H1 (cell line): ENCODE measurements around the gene PSTK. TPM values are rescaled to one million over a fixed set of nuclear protein-coding genes. Genes with fewer than 3 reads are reported as not detected.

Source experiments
- ASH2L ChIP-seq: fragments of 200-600, 300-600 bp; sonication (generic); IDR thresholded peaks from one replicate; pipeline ENCODE4 v1.7.1; 2017; ENCODE audit warnings: low read length
- CTBP2 ChIP-seq: IDR thresholded peaks from 2 replicates; pipeline ENCODE4 v1.7.0; 2011; ENCODE audit warnings: borderline replicate concordance, mild to moderate bottlenecking, moderate library complexity, mixed read lengths, low read length; ENCODE audit not compliant: insufficient read depth, insufficient read length
- EZH2 ChIP-seq: fragments of 200-600 bp; sonication (generic); IDR thresholded peaks from 2 replicates; pipeline ENCODE4 v1.7.1; 2012; ENCODE audit warnings: low read depth, mild to moderate bottlenecking, moderate library complexity, low read length, inconsistent platforms; ENCODE audit not compliant: severe bottlenecking
- JUND ChIP-seq: IDR thresholded peaks from 2 replicates; pipeline ENCODE4 v1.6.1; 2011; ENCODE audit warnings: mild to moderate bottlenecking, improper control_type of control experiment, low read length
- KDM5A ChIP-seq: fragments of 200-600 bp; IDR thresholded peaks from 2 replicates; pipeline ENCODE4 v1.7.1; 2012; ENCODE audit warnings: mild to moderate bottlenecking, low read length, inconsistent platforms, mixed read lengths
- SAP30 ChIP-seq: fragments of 300-600 bp; sonication (generic); IDR thresholded peaks from 2 replicates; pipeline ENCODE4 v1.7.1; 2012; ENCODE audit warnings: low read length, moderate library complexity, mild to moderate bottlenecking, inconsistent platforms; ENCODE audit not compliant: insufficient read depth, insufficient replicate concordance
- SP4 ChIP-seq: IDR thresholded peaks from 2 replicates; pipeline ENCODE4 v1.6.1; 2012; ENCODE audit warnings: low read length, inconsistent platforms
- SUZ12 ChIP-seq: fragments of 200-600 bp; sonication (generic); IDR thresholded peaks from 2 replicates; pipeline ENCODE4 v1.6.1; 2012; ENCODE audit warnings: mild to moderate bottlenecking, inconsistent platforms, low read length, moderate library complexity, mixed read lengths
- polyA plus RNA-seq, 7 experiments: library from polyadenylated mRNA; depleted of rRNA in 3 of 7; stranded (reverse) in 5 of 7; unstranded in 2 of 7; fragments of >200 nt in 5 of 7; fragments of 200-250 nt in 2 of 7; gene quantifications; 1 replicate in 5 of 7; 2 replicates in 1 of 7; 4 replicates in 1 of 7; pipeline versions ENCODE4 v1.2.1 to v1.2.3, GENCODE V29; 2011 to 2013; ENCODE audit warnings: missing spikeins in 2 of 7, mixed read lengths in 2 of 7
- total RNA-seq: library from RNA; stranded (reverse); fragmentation: NEBNext Ultra II Directional; extraction: Animal tissue kit (Norgen Biotek cat#: 25700); gene quantifications from 2 replicates; pipeline ENCODE4 v1.2.1, GENCODE V29; 2021
- TF ChIP-seq, protein P1 (sequence below): fragments of 300-600 bp; sonication (generic); IDR thresholded peaks from 2 replicates; pipeline ENCODE4 v1.7.1; 2012; ENCODE audit warnings: low read length, moderate library complexity, mild to moderate bottlenecking, inconsistent platforms; ENCODE audit not compliant: insufficient replicate concordance
- TF ChIP-seq, protein P2 (sequence below): IDR thresholded peaks from 2 replicates; pipeline ENCODE4 v1.6.1; 2012; ENCODE audit warnings: low read length, inconsistent platforms

The PSTK gene
- total and polyA plus RNA-seq, 2 of the 8 experiments (the other 6 are each of a cell fraction or from before 2014, with no cell fraction given) = 4.4 to 6.6 TPM

DNA sequence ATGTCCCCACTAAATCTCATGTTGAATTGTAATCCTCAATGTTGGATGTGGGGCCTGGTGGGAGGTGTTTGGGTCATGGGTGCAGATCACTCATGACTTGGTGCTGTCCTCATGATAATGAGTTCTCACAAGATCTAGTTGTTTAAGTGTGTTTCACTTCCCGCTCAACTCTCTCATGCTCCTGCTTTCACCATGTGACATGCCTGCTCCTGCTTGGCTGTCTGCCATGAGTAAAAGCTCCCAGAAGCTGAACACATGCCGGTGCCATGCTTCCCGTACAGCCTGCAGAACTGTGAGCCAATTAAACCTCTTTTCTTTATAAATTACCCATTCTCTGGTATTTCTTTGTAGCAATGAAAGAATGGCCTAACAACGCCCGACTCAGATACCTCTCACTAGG lies 6.2 kb upstream of the PSTK start (continued):
- TF ChIP-seq, protein P1, sequence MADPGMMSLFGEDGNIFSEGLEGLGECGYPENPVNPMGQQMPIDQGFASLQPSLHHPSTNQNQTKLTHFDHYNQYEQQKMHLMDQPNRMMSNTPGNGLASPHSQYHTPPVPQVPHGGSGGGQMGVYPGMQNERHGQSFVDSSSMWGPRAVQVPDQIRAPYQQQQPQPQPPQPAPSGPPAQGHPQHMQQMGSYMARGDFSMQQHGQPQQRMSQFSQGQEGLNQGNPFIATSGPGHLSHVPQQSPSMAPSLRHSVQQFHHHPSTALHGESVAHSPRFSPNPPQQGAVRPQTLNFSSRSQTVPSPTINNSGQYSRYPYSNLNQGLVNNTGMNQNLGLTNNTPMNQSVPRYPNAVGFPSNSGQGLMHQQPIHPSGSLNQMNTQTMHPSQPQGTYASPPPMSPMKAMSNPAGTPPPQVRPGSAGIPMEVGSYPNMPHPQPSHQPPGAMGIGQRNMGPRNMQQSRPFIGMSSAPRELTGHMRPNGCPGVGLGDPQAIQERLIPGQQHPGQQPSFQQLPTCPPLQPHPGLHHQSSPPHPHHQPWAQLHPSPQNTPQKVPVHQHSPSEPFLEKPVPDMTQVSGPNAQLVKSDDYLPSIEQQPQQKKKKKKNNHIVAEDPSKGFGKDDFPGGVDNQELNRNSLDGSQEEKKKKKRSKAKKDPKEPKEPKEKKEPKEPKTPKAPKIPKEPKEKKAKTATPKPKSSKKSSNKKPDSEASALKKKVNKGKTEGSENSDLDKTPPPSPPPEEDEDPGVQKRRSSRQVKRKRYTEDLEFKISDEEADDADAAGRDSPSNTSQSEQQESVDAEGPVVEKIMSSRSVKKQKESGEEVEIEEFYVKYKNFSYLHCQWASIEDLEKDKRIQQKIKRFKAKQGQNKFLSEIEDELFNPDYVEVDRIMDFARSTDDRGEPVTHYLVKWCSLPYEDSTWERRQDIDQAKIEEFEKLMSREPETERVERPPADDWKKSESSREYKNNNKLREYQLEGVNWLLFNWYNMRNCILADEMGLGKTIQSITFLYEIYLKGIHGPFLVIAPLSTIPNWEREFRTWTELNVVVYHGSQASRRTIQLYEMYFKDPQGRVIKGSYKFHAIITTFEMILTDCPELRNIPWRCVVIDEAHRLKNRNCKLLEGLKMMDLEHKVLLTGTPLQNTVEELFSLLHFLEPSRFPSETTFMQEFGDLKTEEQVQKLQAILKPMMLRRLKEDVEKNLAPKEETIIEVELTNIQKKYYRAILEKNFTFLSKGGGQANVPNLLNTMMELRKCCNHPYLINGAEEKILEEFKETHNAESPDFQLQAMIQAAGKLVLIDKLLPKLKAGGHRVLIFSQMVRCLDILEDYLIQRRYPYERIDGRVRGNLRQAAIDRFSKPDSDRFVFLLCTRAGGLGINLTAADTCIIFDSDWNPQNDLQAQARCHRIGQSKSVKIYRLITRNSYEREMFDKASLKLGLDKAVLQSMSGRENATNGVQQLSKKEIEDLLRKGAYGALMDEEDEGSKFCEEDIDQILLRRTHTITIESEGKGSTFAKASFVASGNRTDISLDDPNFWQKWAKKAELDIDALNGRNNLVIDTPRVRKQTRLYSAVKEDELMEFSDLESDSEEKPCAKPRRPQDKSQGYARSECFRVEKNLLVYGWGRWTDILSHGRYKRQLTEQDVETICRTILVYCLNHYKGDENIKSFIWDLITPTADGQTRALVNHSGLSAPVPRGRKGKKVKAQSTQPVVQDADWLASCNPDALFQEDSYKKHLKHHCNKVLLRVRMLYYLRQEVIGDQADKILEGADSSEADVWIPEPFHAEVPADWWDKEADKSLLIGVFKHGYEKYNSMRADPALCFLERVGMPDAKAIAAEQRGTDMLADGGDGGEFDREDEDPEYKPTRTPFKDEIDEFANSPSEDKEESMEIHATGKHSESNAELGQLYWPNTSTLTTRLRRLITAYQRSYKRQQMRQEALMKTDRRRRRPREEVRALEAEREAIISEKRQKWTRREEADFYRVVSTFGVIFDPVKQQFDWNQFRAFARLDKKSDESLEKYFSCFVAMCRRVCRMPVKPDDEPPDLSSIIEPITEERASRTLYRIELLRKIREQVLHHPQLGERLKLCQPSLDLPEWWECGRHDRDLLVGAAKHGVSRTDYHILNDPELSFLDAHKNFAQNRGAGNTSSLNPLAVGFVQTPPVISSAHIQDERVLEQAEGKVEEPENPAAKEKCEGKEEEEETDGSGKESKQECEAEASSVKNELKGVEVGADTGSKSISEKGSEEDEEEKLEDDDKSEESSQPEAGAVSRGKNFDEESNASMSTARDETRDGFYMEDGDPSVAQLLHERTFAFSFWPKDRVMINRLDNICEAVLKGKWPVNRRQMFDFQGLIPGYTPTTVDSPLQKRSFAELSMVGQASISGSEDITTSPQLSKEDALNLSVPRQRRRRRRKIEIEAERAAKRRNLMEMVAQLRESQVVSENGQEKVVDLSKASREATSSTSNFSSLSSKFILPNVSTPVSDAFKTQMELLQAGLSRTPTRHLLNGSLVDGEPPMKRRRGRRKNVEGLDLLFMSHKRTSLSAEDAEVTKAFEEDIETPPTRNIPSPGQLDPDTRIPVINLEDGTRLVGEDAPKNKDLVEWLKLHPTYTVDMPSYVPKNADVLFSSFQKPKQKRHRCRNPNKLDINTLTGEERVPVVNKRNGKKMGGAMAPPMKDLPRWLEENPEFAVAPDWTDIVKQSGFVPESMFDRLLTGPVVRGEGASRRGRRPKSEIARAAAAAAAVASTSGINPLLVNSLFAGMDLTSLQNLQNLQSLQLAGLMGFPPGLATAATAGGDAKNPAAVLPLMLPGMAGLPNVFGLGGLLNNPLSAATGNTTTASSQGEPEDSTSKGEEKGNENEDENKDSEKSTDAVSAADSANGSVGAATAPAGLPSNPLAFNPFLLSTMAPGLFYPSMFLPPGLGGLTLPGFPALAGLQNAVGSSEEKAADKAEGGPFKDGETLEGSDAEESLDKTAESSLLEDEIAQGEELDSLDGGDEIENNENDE = no peak
- TF ChIP-seq KDM5A (no peak), SP4 (no peak), EZH2 (no peak), ASH2L (no peak), SAP30 (no peak), CTBP2 (no peak), JUND (no peak), SUZ12 (no peak)
- TF ChIP-seq, protein P2, sequence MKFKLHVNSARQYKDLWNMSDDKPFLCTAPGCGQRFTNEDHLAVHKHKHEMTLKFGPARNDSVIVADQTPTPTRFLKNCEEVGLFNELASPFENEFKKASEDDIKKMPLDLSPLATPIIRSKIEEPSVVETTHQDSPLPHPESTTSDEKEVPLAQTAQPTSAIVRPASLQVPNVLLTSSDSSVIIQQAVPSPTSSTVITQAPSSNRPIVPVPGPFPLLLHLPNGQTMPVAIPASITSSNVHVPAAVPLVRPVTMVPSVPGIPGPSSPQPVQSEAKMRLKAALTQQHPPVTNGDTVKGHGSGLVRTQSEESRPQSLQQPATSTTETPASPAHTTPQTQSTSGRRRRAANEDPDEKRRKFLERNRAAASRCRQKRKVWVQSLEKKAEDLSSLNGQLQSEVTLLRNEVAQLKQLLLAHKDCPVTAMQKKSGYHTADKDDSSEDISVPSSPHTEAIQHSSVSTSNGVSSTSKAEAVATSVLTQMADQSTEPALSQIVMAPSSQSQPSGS = no peak
